ENCODE results near the gene JUNB.
"Not testable (repeated sequence)": the region's sequence is repeated elsewhere in the genome, so short reads cannot be mapped to it uniquely, and the experiment has no call there.

The JUNB gene

DNA sequence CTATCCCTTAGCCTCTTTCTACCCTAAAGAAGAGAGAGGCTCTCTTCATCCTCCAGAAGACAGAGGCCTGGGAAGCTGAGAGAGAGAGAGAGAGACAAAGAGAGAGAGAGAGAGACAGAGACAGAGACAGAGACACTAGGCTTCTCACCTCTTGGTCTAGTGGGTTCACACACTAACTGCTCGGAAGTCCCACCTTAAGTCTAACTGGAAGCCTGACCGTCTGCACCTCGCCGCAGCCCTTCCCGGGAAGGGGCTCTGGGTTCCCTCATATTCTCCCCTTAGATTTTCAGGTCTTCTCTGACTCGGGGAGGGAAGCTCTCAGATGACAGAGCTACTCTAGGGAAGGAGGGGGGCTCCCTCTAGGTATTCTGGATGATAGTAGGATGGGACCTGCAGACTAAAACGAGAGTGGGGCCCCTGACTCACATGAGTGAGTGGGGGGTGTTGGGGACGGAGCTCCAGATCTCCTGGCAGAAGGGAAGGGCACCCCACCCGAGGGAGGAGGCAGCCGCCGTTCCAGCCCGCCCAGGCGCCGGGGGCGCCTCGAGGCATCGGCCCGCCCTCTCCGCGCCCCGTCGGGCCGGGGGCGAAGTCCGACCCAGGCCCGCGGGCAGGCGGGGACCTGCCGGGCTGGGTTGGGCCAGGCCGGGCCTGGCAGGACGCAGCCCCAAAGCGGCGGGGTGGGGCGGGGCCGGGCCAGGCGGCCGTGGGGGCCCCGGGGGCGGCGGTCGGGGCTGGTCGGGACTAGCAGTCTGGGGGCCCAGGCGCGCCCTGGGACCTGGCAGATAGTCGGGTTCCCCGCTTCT, 2.0 kb upstream of the JUNB start:
- ATAC-seq: no peak

DNA sequence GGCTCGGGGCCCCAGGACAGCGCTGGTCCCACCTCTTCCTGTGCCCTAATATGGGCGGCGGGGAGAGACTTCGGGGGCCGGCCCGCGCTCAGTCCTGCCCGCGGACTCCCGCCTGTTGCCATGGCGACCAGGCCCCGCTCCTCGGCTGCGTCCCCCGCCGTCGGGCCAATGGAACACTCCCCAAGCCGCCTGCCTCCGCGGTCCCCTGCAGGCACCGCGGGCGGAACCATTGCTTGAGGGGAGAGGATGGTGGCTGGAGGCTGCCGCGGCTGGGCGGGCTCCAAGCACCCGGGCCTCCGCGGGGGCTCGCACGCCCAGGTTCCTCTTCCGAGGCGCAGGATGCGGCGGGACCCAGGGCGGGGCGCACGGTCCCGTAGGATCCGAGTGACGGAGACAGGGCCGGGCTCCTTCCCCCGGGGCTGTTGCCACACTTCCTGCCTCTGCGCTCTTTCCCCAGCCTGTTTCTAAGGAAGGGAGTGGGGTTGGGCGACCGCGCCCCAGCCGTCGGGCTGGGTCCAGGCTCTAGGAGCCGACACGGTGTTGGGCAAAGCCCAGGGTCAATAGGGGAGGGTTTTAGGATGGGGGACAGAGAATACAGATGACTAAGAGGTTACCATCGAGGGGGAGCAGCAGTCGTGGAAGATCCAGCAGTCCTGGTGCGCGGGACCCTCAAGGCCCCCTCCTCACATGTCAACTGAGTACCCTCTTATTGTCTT, 1.2 kb upstream of the JUNB start:
- ATAC-seq: peak; percentile 44 to 46

DNA sequence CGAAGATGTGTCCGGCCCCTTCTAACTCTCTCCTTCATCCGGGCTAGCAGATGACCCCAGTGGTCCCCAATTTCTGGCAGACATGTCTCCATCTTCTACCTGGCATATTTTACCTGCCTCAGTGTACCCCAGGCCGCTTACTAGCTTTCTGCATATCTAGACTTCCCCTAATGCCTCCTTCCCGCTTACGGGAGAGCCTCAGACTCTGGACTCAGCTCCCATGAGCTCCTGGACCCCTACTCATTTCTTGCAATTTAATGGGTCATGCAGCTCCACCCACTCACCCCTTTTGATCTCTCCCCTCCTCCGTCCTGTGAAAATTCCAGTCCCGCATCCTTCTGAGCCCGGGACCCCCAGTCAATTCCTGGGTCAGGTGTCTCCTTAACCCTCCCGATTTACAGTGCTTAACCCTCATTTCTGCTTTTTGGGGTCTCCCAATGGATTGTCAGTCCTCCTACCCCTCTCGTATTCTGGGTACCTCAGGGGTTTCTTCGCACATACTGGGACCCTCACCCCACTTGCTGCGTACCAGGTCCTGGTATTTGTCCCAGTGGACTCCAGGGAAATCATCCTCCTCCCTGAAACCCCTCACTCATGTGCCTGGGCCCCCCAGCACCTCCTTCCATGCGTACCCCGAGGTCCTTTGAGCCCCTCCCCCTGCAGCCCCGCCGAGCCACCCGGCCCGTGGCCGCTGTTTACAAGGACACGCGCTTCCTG, 500 bp upstream of the JUNB start:
- no peak for ATAC-seq

DNA sequence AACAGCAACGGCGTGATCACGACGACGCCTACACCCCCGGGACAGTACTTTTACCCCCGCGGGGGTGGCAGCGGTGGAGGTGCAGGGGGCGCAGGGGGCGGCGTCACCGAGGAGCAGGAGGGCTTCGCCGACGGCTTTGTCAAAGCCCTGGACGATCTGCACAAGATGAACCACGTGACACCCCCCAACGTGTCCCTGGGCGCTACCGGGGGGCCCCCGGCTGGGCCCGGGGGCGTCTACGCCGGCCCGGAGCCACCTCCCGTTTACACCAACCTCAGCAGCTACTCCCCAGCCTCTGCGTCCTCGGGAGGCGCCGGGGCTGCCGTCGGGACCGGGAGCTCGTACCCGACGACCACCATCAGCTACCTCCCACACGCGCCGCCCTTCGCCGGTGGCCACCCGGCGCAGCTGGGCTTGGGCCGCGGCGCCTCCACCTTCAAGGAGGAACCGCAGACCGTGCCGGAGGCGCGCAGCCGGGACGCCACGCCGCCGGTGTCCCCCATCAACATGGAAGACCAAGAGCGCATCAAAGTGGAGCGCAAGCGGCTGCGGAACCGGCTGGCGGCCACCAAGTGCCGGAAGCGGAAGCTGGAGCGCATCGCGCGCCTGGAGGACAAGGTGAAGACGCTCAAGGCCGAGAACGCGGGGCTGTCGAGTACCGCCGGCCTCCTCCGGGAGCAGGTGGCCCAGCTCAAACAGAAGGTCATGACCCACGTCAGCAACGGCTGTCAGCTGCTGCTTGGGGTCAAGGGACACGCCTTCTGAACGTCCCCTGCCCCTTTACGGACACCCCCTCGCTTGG, 966 bp downstream of the JUNB start:
- ATAC-seq: no peak

DNA sequence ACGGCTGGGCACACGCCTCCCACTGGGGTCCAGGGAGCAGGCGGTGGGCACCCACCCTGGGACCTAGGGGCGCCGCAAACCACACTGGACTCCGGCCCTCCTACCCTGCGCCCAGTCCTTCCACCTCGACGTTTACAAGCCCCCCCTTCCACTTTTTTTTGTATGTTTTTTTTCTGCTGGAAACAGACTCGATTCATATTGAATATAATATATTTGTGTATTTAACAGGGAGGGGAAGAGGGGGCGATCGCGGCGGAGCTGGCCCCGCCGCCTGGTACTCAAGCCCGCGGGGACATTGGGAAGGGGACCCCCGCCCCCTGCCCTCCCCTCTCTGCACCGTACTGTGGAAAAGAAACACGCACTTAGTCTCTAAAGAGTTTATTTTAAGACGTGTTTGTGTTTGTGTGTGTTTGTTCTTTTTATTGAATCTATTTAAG, 1.6 kb downstream of the JUNB start:
- ATAC-seq: no peak

DNA sequence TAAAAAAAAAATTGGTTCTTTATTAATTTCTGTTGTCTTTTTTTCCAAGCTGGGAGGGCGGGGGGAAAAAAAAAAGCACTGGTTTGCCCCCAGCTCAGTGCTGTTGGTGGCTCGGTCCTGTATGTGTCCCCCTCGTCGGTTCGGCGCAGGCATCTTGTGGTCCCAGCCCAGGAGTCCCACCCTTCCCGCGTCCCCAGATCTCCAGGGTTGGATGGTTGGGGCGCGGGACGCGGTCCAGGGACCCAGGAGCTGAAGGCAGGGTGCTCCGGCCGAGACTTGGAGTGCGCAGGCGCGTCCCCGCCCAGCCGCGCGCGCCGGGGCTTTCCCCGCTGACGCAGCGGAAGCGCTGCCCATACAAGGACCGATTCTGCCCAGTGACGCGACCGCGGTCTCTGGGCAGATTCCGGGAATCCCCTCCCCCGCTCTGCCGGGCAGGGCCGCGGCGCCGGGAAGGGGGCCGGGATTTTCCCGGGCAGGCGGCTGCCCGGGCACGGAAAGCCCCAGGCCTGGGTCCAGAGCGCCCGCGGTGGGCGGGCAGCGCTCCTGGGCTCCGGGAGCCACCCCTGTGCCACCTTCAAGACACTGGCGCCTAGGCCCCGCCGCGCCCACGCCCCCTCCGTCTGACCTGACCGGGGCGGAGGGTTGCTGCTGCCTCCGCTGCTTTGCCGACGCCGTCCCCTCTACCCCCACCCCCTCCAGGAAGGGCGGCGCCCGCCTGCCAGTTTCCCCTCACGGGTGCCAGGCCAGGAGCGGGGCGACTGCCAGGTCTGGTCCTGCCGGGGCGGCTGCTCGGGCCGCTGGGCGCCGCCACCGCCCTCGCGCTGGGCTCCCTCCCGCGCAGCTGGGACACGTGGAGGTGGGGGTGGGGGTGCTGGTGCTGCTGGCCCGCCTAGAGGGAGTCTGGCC, 2.3 kb downstream of the JUNB start:
- ATAC-seq: peak; percentile 46 to 52

DNA sequence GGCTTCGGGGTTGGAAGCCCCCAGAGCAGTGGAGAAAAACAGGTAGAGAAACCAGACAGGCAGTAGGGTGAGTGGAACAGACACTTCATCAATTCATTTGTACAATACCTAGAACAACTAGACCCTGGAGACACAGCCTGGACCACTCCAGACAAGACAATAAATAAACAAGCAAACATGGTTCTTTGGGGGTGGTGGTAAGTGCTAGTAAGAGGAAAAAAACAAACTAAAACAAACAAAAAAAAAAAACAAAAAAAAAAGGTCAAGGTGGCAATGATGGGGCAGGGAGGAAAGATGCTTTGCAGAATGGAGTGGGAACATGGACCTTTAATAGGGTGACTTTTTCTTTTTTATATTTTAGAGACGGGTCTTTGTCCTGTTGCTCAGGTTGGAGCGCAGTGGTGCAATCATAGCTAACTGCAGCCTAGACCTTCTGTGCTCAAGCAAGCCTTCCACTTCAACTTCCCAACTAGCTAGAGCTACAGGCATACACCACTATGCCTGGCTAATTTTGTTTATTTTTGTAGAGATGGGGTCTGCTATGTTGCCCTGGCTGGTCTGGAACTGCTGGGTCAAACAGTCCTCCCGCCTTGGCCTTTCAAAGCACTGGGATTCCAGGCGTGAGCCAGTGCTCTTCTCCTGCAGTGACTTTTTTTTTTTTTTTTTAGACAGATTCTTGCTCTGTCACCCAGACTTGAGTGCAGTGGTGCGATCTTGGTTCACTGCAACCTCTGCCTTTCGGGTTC, 3.1 kb downstream of the JUNB start:
- ATAC-seq: no peak

DNA sequence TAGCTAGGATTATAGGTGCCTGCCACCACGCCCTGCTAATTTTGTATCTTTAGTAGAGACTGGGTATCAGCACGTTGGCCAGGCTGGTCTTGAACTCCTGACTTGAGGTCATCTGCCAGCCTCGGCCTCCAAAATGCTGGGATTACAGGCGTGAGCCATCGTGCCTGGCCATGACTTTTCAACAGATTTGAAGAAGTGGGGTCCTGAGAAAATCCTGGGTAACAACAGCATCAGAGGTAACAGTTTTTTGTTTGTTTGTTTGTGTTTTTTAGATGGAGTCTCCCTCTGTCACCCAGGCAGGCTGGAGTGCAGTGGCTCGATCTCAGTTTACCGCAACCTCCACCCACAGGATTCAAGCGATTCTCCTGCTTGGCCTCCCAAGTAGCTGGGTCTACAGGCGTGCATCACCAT, 3.7 kb downstream of the JUNB start:
- no peak for ATAC-seq

DNA sequence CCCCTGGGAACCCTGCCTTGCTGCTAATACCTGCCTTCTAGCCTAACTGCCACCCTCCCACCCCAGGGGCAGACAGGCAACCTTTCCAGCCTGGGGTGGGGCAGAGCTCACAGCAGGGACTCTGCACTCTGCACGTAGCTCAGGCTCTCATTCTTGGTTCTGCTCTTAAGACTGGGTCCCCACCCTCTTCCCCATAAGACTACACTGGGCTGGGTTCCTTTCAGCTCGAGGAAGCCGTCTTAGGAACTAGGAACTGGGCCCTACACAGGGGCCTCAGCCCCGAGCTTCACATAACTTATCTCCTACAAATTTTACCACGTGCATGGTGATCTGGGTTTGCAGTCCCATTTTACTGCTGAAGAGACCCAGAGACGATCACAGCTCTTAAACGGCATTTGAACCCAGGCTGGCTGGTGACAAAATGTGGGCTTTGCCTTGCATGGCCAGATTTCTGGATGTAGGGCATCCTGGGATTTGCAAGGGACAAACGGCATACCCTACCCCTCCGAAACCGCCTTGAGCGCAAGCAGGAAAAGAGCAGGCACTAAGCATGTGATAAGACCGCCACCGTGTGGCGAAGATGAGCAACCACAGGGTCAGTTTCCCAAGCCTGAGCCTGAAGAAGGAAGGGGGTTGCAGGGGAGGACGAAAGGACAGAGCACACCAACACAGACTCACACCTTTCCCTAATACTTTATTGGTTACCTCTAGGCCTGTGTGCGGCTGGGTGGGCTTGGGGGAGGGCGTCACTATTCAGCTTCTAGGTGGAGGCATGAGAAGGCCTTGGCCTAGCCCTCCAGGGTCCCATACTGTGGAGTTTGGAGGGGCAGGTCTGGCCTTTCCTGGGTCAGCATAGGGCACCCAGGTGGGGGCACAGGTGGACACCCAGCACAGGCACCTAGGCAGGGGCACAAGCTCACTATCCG, 5.1 kb downstream of the JUNB start:
- ATAC-seq: no peak

DNA sequence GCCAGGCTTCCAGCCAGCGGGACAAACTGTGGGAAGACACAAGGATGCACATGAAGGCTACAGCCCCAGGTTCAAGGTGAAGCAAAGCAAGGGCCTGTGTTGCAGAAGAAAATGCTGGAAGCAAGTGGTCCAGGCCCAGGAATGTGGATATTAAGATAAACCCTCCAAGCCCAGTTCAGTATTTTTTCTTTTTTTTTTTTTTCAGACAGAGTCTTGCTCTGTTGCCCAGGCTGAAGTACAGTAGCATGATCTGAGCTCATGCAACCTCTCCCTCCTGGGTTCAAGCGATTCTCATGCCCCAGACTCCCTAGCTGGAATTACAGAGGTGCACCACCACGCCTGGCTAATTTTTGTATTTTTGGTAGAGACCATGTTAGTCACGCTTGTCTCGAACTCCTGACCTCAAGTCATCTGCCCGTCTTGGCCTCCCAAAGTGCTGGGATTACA, 5.9 kb downstream of the JUNB start:
- ATAC-seq: no peak

DNA sequence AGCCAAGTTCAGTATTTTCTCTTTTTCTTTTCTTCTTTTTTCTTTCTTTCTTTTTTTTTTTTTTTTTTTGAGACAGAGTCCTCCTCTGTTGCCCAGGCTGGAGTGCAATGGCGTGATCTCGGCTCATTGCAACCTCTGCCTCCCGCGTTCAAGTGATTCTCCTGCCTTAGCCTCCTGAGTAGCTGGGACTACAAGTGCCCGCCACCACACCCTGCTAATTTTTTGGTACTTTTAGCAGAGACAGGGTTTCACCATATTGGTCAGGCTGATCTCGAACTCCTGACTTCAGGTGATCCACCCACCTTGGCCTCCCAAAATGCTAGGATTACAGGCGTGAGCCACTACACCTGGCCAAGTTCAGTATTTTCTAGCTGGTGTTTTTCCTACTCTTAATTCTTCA, 6.3 kb downstream of the JUNB start:
- not testable (repeated sequence) for ATAC-seq

DNA sequence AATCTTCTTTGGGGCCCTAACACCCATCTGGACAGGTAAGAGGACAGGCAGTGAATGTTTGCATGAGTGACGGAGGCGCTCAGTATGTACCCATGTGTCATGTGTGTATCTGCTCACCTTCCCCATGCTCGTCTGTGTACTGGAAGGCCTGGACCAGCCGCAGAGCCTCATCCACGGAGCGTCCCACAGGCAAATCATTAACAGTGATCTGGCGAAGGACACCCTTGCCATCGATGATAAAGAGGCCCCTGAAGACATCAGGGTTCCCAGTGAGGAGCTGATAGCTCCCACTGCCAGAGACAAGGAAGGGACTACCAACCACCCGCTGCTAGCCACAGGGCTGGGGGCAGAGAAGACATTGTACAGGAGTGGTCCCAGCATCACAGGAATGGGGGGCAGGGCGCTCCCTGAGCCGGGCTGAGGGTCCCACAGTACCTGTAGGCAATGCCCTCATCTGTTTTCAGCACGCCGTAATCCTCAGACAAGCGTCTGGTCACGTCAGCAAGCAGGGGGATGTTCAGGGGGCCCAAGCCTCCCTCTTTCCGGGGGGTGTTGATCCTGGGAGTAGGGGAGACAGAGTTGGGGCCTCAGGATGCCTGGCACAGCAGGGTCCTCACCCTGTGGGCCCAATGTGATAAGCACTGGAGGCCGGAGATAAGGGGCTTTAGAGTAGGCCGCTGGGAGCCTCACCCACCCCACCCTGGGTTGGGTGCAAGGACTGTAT, 8.6 kb downstream of the JUNB start:
- ATAC-seq: no peak

DNA sequence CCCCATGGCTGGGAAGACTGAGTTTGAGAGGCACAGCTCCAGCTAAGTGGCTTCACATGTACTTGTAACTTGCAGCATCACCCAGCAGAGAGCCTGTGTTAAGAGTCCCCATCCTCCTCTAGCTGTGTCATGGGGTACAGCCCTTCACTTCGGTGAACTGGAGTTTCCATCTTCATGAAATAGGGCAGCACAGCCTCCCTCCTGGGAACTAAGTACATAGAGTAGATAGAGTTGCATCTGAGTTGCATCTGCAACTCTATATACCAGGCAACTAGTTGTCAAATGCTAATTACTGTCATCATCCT, 9.1 kb downstream of the JUNB start:
- no peak for ATAC-seq

DNA sequence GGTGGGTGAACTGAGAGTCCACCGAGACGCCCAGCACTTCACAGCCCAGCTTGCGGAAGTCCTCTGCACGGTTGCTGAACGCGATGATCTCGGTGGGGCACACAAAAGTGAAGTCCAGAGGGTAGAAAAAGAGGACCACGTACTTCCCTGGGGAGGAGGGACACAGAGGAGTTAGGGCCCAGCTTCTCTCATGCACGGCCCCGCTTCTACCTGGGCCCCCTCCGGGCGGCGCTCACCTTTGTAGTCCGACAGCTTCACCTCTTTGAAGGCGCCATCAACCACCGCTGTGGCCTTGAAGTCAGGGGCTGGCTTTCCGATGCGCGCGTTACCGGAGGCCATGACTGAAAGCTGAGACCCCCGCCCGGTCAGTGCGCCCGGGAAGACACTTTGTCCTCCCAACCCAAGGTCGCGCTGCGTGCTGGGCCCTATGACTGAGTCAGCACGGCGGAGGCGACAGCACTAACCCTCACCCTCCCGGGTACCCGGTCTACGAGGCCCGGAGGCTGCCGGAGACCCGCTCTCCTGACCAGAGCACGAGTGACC, 9.7 kb downstream of the JUNB start:
- ATAC-seq: peak; percentile 9 to 29

DNA sequence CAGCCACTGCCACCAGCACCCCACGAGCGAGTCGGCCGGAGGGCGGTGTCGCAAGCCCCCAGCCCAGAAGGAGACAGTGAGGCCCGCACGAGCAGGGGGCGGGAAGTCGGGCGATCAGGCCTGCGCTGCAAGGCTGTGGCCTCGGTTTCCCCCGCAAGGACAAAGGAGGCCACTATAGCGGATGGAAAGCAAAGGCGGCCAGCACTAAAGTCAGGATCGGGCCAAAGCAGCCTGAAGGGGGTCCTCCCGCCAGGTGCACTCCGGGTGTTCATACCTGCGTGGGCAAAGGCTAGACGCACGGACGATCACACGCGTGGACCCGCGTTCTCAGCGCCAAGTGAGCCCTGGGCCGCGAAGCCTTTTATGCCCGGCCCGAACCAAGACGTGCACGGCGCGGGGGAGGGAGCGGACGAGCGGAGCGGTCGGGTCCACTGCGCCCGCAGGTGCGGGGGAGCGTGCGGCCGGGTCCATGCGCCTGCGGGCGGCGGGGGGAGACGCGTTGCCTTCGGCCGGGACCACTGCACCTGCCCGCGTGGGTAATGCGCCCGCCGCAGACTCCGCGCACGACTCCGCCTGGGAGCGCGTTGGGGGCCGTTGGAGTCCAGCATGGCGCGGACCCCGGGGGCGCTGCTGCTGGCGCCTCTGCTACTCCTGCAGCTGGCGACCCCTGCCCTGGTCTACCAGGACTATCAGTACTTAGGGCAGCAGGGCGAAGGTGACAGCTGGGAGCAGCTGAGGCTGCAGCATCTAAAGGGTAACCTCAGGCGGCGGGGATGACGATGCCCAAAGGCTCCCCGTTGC, 10.4 kb downstream of the JUNB start, which contains the start of the genes PRDX2 and THSD8:
Gene PRDX2, minus strand, starts transcription at position 335 of the 801 bp plus-strand sequence. CDS start 539 bp downstream, outside the sequence.
Gene THSD8, plus strand, starts transcription at position 604 of the 801 bp plus-strand sequence. Its CDS starts 3 bp downstream, at position 607.
- peak; percentile 69 to 75 for ATAC-seq

DNA sequence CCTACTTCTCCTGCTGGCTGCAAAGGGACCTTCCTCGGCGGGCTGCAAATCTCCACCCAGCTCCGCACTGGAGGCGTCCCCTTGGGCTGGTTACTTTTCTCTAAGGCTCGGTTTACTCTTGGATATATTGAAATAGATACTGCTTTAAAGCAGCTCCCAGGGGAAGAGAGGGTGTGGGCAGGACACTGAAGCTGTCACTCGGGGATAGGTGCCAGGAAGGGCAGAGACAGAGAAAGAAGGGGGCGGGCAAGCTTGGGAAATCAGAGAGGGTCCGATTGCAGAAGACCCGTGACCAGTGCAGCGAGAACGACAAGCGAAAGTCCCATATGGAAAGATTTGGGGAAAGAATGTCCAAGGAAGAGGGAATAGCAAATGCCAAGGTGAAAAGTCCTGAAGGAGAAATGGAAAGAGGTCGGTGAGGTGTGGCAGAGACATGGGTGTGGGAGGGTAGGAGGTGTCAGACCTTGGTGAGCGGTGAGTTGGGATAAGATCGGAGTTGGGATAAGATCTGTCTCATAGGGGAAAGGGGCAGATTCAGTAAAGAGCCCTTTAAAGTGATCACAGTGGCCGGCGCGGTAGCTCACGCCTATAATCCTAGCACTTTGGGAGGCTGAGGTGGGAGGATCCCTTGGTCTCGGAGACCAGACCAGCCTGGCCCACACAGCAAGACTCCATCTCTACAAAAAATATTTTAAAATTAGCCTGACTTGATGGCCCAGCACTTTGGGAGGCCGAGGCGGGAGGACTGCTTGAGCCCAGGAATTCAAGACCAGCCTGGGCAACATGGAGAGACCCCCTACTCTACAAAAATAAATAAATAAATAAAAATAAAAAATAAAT, 11.2 kb downstream of the JUNB start:
- no peak for ATAC-seq

DNA sequence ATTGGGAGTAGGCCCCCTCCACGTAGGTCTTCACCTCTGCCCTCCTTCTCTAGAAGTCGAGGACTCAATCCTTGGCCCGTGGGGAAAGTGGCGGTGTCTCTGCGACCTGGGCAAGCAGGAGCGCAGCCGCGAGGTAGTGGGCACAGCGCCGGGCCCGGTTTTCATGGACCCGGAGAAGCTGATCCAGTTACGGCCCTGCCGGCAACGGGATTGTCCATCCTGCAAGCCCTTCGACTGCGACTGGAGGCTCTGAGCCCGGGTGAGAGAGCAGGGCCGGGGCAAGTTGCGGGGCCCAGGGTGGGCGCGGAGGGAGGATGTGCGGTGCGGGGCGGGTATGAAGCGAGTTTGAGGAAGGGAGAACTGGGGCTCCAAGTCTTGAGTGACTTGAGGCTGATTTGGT, 12.8 kb downstream of the JUNB start:
- ATAC-seq: no peak

Data from activated CD4-positive, CD25-positive, alpha-beta regulatory T cell treated with anti-CD3 and anti-CD28 coated beads, Interleukin-2, amount 50 U/mL, for 24 hours (primary cell).